KMS-11 (cell line): ENCODE data around the gene CPE.
"Not testable (repeated sequence)": the region's sequence is repeated elsewhere in the genome, so short reads cannot be mapped to it uniquely, and the experiment has no call there.

Experiments used
- H2AFZ ChIP-seq: fragments of 200-600 bp; sonication (generic); 2 replicates; pipeline ENCODE4 v1.6.1; 2016; ENCODE audit warnings: antibody characterized with exemption, mixed run types, low read depth
- H3K27ac ChIP-seq: fragments of 200-600 bp; sonication (generic); 2 replicates; pipeline ENCODE4 v1.6.1; 2016; ENCODE audit warnings: mild to moderate bottlenecking, mixed run types
- H3K27me3 ChIP-seq: fragments of 200-600 bp; sonication (generic); 2 replicates; pipeline ENCODE4 v1.6.1; 2017; ENCODE audit warnings: mild to moderate bottlenecking, low read depth, mixed run types, moderate library complexity; ENCODE audit not compliant: insufficient read depth
- H3K36me3 ChIP-seq: fragments of 200-600 bp; sonication (generic); 2 replicates; pipeline ENCODE4 v1.6.1; 2017; ENCODE audit warnings: mild to moderate bottlenecking, mixed run types; ENCODE audit not compliant: insufficient read depth
- H3K4me1 ChIP-seq: fragments of 200-600 bp; sonication (generic); 2 replicates; pipeline ENCODE4 v1.6.1; 2016; ENCODE audit warnings: mild to moderate bottlenecking, low read depth, mixed run types; ENCODE audit not compliant: poor library complexity, severe bottlenecking
- H3K4me2 ChIP-seq: fragments of 200-600 bp; sonication (generic); 2 replicates; pipeline ENCODE4 v1.7.0; 2016; ENCODE audit warnings: mild to moderate bottlenecking, mixed run types
- H3K4me3 ChIP-seq: fragments of 200-600 bp; sonication (generic); IDR thresholded peaks from 2 replicates; pipeline ENCODE4 v1.6.1; 2017; ENCODE audit warnings: low read depth, low read length, mixed read lengths; ENCODE audit not compliant: insufficient read depth
- H3K79me2 ChIP-seq: fragments of 200-600 bp; sonication (generic); 2 replicates; pipeline ENCODE4 v1.6.1; 2016; ENCODE audit warnings: low read depth, mixed run types; ENCODE audit not compliant: insufficient read depth
- H3K9ac ChIP-seq: fragments of 200-600 bp; sonication (generic); 2 replicates; pipeline ENCODE4 v1.6.1; 2016; ENCODE audit warnings: mild to moderate bottlenecking, mixed run types
- H4K20me1 ChIP-seq: fragments of 200-600 bp; sonication (generic); 2 replicates; pipeline ENCODE4 v1.6.1; 2016; ENCODE audit warnings: mild to moderate bottlenecking, mixed run types; ENCODE audit not compliant: insufficient read depth
- TF ChIP-seq, protein P1 (sequence below): fragments of 200-600 bp; sonication (generic); conservative IDR thresholded peaks from 2 replicates; pipeline ENCODE4 v1.6.1; 2017; ENCODE audit warnings: low read depth, mild to moderate bottlenecking, antibody characterized with exemption, low read length, moderate library complexity, mixed read lengths

CPE gene

GRCh38 chr4:165331823-165332222, 47.0 kb upstream of the CPE start:
- Histone ChIP-seq H3K9ac (no peak overlapping the region), H3K36me3 (0 out of 2 replicates have a peak, but pooled peaks cover 4% of the 10 kb centered on the region), H3K4me2 (no peak overlapping the region), H2AFZ (no peak overlapping the region), H3K79me2 (peaks cover 81% of the 10 kb centered on the region), H3K27ac (no peak overlapping the region), H4K20me1 (peaks cover 22% of the 10 kb centered on the region; the same call in 1 of the 2 replicates), H3K4me1 (peaks cover 45% of the 10 kb centered on the region), H3K27me3 (no peaks in the 10 kb centered on the region), H3K4me3 (no peak overlapping the region)
- TF ChIP-seq, protein P1, sequence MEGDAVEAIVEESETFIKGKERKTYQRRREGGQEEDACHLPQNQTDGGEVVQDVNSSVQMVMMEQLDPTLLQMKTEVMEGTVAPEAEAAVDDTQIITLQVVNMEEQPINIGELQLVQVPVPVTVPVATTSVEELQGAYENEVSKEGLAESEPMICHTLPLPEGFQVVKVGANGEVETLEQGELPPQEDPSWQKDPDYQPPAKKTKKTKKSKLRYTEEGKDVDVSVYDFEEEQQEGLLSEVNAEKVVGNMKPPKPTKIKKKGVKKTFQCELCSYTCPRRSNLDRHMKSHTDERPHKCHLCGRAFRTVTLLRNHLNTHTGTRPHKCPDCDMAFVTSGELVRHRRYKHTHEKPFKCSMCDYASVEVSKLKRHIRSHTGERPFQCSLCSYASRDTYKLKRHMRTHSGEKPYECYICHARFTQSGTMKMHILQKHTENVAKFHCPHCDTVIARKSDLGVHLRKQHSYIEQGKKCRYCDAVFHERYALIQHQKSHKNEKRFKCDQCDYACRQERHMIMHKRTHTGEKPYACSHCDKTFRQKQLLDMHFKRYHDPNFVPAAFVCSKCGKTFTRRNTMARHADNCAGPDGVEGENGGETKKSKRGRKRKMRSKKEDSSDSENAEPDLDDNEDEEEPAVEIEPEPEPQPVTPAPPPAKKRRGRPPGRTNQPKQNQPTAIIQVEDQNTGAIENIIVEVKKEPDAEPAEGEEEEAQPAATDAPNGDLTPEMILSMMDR: no peak

- 0 out of 2 replicates have a peak overlapping the region, but pooled peaks have one; percentile 15 for H3K4me2 ChIP-seq
- TF ChIP-seq, protein P1: no peak
- H3K79me2 ChIP-seq: peaks cover 81% of the 10 kb centered on the region
- H3K27me3 ChIP-seq: no peaks in the 10 kb centered on the region
- H3K4me3 ChIP-seq: no peak overlapping the region
- H3K9ac ChIP-seq: no peak overlapping the region
- peaks cover 22% of the 10 kb centered on the region; the same call in 1 of the 2 replicates for H4K20me1 ChIP-seq
- H3K36me3 ChIP-seq: peaks cover 7% of the 10 kb centered on the region; the same call in 1 of the 2 replicates
- H3K27ac ChIP-seq: no peak overlapping the region
- H3K4me1 ChIP-seq: peaks cover 45% of the 10 kb centered on the region
- H2AFZ ChIP-seq: no peak overlapping the region
Measured at GRCh38 chr4:165332502-165332901, 46.3 kb upstream of the CPE start.

DNA sequence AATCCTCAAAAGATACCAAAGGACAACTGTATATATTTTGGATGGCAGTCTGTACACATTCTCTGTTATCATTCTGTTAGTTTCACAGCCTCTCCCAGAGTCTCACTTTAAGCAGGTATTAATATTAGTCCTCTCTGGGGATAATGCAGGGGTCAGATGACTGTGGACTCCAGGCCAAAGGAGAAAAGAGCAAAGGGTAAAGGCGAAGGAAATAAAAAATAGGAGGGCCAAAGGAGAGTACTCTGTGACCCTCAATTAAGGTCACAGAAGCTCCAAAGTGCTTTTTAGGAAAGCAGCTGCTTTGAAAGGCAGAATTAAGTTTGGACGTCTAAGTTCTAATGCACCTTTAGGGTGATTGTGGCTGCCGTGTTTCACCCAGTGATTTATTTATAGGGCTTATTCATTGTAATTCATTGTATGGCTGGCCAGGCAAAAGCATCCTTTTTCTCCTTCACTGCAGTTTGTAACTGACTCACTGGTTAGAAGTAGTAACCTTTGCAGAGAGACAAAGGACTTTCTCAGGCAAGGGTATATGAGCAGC, 43.6 kb upstream of the CPE start:
- no peak overlapping the region for H3K27ac ChIP-seq
- H2AFZ ChIP-seq: no peak overlapping the region
- no peak overlapping the region for H3K9ac ChIP-seq
- peaks cover 22% of the 10 kb centered on the region; the same call in 1 of the 2 replicates for H3K36me3 ChIP-seq
- H3K4me1 ChIP-seq: peaks cover 26% of the 10 kb centered on the region
- H3K4me3 ChIP-seq: no peak overlapping the region
- peaks cover 16% of the 10 kb centered on the region; the same call in 1 of the 2 replicates for H4K20me1 ChIP-seq
- TF ChIP-seq, protein P1: no peak
- no peak overlapping the region for H3K4me2 ChIP-seq
- peaks cover 56% of the 10 kb centered on the region for H3K79me2 ChIP-seq
- no peaks in the 10 kb centered on the region for H3K27me3 ChIP-seq

- Histone ChIP-seq H3K4me1 (peaks cover 11% of the 10 kb centered on the region), H3K4me3 (no peak overlapping the region), H3K27ac (no peak overlapping the region), H3K79me2 (peaks cover 41% of the 10 kb centered on the region), H3K4me2 (no peak overlapping the region), H4K20me1 (0 out of 2 replicates have a peak, but pooled peaks cover 9% of the 10 kb centered on the region), H3K9ac (no peak overlapping the region), H3K36me3 (peaks cover 22% of the 10 kb centered on the region; the same call in 1 of the 2 replicates), H2AFZ (no peak overlapping the region), H3K27me3 (no peaks in the 10 kb centered on the region)
- TF ChIP-seq, protein P1: no peak
Measured at GRCh38 chr4:165336743-165337142, 42.1 kb upstream of the CPE start.

DNA sequence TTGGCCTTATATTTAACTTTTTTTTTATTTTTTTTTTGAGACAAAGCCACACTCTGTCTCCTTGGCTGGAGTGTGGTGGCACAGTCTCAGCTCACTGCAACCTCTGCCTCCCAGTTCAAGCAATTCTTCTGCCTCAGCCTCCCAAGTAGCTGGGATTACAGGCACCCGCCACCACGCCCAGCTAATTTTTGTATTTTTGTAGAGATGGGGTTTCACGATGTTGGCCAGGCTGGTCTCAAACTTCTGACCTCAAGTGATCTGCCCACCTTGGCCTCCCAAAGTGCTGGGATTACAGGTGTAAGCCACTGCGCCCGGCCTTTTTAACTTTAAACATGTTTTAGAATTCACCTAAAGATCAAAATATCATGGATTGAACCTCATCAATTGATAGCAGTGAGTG, 36.5 kb upstream of the CPE start:
- not testable (repeated sequence) for H3K27ac ChIP-seq, H3K4me1 ChIP-seq, H3K4me3 ChIP-seq, H4K20me1 ChIP-seq, H3K9ac ChIP-seq, H2AFZ ChIP-seq, H3K4me2 ChIP-seq, H3K79me2 ChIP-seq, H3K27me3 ChIP-seq
- peaks cover 17% of the 10 kb centered on the region; the same call in 1 of the 2 replicates for H3K36me3 ChIP-seq
